GM06990 (cell line): ENCODE measurements around the gene ONECUT3.

Source experiments
- DNase-seq: peaks from one replicate; pipeline ENCODE4 v3.0.0-alpha.2; 2011; ENCODE audit not compliant: insufficient read length; ENCODE audit errors: extremely low read depth
- H3K27me3 ChIP-seq: replicated peaks from 2 replicates; pipeline ENCODE4 v1.6.0; 2011; ENCODE audit warnings: low read length; ENCODE audit not compliant: control insufficient read depth, insufficient read depth
- H3K36me3 ChIP-seq: 2 replicates; pipeline ENCODE4 v1.5.1; 2011; ENCODE audit warnings: low read length; ENCODE audit not compliant: control insufficient read depth, insufficient read depth
- H3K4me3 ChIP-seq: replicated peaks from 2 replicates; pipeline ENCODE4 v1.5.1; 2011; ENCODE audit warnings: low read depth, mild to moderate bottlenecking, control low read depth, low read length
- CTCF ChIP-seq: IDR thresholded peaks from 2 replicates; pipeline ENCODE4 v1.5.1; 2011; ENCODE audit warnings: low read length, control low read depth, mild to moderate bottlenecking, inconsistent platforms; ENCODE audit not compliant: insufficient read depth, poor library complexity, severe bottlenecking

The ONECUT3 gene

GRCh38 chr19:1830568-1830967 is 77.3 kb downstream of the ONECUT3 start:
- Histone ChIP-seq H3K36me3 (peaks cover 12% of the 10 kb centered on the region), H3K4me3 (no peak overlapping the region), H3K27me3 (no peaks in the 10 kb centered on the region)
- TF ChIP-seq CTCF = no peak
- no peak for DNase-seq
